GM21360 (cell line): Measurements from ENCODE around the gene RTEL1.
"Not testable (repeated sequence)": the region's sequence is repeated elsewhere in the genome, so short reads cannot be mapped to it uniquely, and the experiment has no call there.

Experiments used
- ATAC-seq: cut with Tn5 transposase; IDR thresholded peaks from one replicate; pipeline ENCODE4 v1.9.1; 2021; ENCODE audit warnings: mild to moderate bottlenecking, moderate library complexity; ENCODE audit not compliant: unreplicated experiment

The RTEL1 gene

DNA sequence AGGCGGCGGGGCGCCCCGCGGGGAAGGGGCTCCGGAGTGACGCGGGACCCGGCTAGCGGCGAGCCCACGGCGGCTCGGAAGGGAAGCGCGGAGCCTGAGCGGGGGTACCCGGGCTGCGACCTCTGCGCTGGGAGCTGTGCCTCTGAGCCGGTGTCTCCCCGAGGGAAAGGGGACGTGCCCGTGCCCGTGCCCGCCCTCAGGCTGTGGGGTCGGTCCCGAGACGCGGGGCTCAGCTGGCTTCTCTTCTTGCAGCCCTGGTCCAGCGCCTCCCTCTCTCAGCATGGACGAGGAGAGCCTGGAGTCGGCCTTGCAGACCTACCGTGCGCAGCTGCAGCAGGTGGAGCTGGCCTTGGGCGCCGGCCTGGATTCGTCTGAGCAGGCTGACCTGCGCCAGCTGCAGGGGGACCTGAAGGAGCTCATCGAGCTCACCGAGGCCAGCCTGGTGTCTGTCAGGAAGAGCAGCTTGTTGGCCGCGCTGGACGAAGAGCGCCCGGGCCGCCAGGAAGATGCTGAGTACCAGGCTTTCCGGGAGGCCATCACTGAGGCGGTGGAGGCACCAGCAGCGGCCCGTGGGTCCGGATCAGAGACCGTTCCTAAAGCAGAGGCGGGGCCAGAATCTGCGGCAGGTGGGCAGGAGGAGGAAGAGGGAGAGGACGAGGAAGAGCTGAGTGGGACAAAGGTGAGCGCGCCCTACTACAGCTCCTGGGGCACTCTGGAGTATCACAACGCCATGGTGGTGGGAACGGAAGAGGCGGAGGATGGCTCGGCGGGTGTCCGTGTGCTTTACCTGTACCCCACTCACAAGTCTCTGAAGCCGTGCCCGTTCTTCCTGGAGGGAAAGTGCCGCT lies 50.4 kb downstream of the RTEL1 start:
- ATAC-seq, result no peak

DNA sequence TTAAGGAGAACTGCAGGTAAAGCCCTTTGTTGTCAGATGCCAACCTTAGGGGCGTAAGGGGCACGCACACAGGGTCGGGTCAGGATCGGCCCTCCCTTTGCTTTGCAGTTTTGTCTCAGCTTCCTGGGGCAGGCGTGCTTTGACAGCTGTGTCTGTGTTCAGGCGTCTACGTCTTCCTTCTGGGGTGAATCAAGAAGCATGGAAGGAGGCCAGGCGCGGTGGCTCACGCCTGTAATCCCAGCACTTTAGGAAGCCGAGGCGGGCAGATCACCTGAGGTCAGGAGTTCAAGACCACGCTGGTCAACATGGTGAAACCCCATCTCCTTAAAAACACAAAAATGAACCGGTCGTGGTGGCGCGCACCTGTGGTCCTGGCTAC lies 51.0 kb downstream of the RTEL1 start:
- no peak for ATAC-seq

DNA sequence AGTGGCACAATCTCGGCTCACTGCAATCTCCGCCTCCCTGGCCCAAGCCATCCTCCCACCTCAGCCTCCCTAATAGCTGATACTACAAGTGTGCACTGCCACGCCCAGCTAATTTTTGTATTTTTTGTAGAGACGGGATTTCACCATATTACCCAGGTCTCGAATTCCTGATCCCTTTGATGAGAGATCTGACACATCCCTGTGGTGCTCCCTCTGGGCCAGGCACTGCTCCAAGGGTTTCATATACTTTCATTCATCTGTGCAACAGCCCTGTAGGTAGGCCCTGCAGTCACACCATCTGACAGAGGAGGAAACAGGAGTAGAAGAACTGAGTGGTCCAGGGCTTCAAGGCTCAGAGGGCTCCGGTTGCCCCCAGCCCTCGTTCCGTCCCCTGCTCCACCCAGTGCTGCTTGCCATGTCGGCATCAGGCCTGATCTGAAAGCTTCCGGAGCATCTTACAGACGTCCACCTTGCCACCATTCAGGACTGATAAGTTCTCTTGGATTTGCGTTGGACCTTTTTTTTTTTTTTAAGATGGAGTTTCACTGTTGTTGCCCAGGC lies 53.1 kb downstream of the RTEL1 start:
- ATAC-seq, result no peak

DNA sequence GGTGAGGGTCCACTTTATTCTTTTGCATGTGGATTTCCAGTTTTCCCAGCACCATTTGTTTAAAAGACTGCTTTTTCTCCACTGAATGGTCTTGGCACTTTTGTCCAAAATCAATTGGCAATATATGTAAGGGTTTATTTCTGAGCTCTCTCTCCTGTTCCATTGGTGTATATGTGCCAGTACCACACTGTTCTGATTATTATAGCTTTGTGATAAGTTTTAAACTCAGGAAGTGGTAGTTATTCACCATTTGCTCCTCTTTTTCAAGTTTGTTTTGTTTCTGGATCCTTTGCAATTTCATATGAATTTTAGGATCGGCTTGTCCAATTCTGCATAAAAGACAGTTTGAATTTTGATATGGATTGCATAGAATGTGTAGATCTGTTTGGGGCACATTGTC lies 54.1 kb downstream of the RTEL1 start:
- ATAC-seq, result no peak

DNA sequence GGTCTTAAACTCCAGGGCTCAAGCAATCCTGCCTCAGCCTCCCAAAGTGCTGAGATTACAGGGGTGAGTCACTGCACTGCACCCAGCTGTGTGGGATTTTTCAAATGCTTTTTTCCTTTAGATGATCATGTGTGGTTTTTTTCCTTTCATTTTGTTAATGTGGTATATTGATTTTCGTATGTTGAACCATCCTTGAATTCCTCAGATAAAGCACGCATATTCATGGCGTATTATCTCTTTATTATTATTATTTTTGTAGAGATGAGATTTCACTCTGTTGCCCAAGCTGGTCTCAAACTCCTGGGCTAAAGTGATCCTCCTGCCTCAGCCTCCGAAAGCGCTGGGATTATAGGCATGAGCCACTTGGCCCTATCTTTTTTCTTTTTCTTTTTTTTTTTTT lies 56.7 kb downstream of the RTEL1 start:
- ATAC-seq, result no peak

DNA sequence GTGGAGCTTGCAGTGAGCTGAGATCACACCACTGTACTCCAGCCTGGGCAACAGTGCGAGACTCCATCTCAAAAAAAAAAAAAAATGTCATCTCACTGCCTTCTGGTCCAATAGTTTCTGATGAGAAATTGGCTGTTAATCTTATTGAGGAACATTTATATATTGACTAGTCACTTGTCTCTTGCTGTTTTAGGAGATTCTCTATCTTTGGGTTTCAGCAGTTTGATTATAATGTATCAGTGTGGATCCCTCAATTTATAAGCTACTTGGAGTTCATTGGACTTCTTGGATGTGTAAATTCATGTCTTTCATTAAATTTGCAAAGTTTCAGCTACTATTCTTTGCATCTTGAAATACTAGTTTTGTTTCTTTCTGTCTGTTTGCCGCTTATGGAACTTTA lies 60.9 kb downstream of the RTEL1 start:
- ATAC-seq, result no peak

DNA sequence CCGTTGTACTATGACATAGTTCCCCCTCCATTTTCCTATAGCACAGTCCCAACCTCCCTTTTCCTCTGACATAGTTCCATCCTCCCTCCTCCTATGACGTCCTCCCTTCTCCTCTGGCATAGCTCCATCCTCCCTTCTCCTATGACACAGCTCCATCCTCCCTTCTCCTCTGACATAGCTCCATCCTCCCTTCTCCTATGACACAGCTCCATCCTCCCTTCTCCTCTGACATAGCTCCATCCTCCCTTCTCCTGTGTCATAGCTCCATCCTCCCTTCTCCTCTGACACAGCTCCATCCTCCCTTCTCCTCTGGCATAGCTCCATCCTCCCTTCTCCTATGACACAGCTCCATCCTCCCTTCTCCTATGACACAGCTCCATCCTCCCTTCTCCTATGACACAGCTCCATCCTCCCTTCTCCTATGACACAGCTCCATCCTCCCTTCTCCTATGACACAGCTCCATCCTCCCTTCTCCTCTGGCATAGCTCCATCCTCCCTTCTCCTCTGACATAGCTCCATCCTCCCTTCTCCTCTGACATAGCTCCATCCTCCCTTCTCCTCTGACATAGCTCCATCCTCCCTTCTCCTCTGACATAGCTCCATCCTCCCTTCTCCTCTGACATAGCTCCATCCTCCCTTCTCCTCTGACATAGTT lies 65.0 kb downstream of the RTEL1 start:
- ATAC-seq, result not testable (repeated sequence)

DNA sequence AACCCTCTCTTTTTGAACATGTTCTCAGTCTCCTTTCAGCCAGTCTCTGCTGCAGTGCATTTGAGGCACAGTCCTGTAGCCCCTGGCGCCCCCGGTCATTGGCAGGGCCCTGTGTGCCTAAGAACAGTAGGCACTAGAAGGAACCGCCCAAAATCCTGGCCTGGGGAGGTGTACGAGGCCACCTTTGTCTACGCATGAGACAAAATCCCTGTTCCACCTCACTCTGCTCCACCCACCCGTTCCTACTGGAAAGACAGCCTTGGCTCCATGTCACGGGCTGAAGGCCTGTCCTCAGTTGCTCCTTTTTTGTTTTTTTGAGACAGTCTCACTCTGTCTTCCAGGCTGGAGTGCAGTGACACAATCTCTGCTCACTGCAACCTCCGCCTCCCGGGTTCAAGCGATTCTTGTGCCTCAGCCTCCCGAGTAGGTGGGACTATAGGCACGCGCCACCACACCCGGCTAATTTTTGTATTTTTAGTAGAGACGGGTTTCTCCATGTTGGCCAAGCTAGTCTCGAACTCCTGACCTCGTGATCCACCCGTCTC lies 72.1 kb downstream of the RTEL1 start:
- not testable (repeated sequence) for ATAC-seq

DNA sequence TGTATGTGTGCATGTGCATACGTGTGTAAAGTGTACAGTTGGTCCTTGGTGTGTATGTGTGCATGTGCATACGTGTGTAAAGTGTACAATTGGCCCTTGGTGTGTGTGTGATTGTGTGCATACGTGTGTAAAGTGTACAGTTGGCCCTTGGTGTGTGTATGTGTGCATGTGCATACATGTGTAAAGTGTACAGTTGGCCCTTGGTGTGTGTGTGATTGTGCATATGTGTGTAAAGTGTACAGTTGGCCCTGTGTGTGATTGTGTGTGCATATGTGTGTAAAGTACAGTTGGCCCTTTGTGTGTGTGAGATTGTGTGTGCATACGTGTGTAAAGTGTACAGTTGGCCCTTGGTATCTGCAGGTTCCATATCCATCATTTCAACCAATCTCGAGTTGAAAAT lies 73.3 kb downstream of the RTEL1 start:
- ATAC-seq, result no peak

DNA sequence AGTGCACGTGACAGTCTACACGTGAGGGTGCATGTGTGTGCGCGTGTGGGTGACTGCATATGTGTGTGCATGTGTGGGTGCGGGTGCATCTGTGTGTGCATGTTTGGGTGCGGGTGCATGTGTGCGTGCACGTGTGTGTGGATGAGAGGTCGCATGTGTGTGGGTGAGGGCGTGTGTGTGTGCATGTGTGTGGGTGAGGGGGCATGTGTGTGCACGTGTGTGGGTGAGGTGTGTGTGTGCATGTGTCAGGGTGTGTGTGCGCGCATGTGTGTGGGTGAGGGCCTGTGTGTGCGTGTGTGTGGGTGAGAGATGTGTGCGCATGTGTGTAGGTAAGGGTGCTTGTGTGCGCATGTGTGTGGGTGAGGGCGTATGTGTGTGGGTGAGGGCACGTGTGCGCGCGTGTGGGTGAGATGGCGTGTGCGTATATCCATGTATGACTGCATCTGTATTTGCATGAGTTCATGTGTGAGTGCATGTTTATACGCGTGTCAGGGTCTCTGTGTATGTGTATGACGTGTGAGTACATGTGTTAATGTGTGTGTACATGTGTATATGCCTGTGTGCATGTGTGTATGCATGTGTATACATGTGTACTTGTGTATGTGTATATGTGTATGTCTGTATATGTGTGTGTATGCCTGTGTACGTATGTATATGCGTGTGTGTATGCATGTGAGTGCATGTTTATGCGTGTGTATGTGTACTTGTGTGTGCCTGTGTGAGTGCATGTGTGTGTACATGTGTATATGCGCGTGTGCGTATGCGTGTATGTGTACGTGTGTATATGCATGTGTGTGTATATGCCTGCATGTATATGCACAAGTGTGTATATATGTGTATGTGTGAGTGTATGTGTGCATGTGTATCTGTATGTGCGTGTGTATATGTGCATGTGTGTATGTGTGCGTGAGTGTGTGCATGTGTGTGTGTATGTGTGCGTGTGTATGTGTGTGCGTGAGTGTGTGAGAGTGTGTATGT lies 74.3 kb downstream of the RTEL1 start:
- no peak for ATAC-seq

DNA sequence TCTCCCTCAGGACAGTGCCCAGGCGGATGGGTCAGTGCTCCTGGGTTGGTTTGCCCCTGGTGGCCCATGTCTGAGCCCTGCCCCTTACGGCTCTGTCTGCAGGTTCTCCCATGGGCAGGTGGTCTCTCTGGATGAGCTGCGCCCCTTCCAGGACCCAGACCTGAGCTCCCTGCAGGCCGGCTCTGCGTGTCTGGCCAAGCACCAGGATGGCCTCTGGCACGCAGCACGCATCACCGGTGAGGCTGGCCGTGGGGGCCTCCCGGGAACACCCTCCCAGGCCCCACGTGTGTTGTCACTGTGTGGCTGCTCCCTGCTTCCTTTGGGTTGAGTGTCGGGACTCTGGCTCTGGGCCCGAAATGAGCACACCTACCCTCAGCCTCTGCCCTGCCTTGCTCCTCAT lies 75.0 kb downstream of the RTEL1 start:
- no peak for ATAC-seq

DNA sequence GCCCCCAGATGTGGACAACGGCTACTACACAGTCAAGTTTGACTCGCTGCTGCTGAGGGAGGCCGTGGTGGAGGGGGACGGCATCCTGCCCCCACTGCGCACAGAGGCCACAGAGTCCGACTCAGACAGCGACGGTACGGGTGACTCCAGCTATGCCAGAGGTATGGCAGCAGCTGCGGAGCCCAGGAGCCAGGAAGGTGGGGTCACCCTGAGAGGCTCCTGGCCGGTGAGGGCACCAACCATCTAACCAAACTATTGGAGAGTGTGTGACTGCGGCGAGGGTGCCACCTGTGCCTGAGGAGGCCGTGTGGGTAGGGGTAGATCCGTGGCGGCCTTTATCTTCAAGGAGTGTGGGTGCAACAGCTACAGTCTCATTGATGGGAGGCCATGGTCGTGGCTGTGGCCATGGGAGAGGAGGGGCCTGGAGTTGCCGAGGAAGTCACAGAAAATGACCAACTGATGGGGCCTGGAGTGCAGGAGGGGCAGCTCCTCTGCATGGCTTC lies 75.5 kb downstream of the RTEL1 start:
- ATAC-seq, result no peak

DNA sequence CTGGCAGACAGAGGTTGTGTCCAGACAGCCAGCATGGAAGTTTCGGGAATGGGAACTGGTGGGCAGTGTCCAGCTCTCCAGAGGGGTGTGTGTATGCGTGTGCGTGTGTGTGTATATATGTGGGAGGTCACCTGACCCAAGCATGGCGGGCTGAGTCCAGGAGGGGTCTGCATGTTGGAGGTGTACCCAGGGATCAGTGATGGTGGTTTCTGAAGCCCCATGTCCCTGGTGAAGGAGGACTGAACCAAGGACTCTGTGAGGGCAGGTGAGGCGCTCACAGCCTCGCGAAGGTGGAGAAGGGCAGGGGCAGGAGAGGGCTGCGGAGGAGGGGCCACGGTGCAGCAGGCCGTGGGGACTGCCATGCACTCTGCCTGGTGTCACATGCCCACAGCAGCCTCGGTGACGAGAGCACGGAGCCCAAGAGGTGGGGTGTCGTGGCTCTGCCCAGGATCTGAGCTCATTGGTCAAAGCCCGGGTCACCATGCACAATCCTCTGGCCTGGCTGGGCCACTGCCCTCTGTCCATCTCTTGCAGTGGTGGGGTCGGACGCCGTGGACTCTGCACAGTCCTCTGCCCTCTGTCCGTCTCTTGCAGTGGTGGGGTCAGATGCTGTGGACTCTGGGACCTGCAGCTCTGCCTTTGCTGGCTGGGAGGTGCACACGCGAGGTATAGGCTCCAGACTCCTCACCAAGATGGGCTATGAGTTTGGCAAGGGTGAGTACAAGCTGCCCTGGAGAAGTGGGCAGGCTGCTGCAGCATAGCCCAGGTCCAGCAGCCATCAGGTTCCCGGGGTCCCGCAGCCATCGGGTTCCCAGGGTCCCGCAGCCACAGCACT lies 76.2 kb downstream of the RTEL1 start:
- ATAC-seq, result no peak

DNA sequence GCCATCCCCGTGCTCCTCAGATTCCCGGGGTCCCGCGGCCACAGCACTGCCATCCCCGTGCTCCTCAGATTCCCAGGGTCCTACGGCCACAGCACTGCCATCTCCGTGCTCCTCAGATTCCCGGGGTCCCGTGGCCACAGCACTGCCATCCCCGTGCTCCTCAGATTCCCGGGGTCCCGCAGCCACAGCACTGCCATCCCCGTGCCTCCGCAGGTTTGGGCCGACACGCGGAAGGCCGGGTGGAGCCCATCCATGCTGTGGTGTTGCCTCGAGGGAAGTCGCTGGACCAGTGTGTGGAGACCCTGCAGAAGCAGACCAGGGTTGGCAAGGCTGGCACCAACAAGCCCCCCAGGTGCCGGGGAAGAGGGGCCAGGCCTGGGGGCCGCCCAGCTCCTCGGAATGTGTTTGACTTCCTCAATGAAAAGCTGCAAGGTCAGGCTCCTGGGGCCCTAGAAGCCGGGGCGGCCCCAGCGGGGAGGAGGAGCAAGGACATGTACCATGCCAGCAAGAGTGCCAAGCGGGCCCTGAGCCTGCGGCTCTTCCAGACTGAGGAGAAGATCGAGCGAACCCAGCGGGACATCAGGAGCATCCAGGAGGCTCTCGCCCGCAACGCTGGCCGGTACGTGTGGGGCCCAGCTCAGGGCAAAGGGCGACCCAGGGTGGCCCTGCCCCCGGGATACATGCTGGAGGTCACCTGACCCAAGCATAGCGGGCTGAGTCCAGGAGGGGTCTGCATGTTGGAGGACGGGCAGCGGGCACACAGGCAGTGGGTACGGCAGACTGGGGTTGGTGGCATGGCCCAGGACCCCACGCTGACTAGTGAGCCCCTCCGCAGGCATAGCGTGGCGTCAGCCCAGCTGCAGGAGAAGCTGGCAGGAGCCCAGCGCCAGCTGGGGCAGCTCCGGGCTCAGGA lies 77.1 kb downstream of the RTEL1 start:
- no peak for ATAC-seq

DNA sequence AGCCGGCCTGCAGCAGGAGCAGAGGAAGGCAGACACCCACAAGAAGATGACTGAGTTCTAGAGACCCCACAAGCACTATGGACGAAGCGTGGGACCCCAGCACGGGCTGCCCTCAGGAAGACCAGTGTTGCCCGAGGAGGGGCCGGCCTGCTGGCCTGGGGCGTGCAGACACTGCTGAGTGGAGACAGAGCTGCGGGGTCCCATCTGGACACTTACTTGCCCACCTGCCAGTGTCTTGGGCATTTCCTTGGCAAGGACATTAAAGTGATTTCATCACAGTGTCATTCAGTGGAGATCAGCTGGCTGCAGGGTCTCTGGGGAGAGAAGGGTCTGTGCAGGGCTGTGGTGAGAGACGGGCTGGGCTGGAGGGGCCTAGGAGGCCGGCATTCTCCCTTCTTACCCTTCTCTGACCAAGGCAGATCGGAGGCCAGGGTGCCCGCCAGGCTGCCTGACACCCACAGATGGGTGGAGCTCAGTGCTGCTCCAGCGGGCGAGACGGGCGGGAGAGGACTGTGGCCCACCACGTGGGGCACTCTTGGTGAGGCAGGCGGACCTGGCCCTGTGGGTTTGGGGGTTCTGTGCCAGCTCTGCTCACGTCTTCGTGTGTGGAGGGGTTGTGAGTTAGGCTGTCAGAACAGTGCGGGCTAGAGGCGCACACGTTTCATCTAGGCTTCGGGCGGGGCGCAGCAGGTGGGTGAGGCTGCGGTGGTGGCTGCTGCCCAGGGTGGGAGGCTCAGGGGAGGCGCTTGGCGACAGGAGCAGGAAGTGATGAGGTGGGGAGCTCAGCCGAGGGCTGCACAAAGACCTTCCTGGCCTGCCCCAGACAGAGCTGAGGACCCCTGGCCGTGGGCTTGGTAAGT lies 78.0 kb downstream of the RTEL1 start, which contains the start of gene LIME1:
Gene LIME1 (plus strand): TSS at position 806 of the 860 bp plus-strand sequence. CDS start 886 bp downstream, outside the sequence.
- no peak for ATAC-seq

DNA sequence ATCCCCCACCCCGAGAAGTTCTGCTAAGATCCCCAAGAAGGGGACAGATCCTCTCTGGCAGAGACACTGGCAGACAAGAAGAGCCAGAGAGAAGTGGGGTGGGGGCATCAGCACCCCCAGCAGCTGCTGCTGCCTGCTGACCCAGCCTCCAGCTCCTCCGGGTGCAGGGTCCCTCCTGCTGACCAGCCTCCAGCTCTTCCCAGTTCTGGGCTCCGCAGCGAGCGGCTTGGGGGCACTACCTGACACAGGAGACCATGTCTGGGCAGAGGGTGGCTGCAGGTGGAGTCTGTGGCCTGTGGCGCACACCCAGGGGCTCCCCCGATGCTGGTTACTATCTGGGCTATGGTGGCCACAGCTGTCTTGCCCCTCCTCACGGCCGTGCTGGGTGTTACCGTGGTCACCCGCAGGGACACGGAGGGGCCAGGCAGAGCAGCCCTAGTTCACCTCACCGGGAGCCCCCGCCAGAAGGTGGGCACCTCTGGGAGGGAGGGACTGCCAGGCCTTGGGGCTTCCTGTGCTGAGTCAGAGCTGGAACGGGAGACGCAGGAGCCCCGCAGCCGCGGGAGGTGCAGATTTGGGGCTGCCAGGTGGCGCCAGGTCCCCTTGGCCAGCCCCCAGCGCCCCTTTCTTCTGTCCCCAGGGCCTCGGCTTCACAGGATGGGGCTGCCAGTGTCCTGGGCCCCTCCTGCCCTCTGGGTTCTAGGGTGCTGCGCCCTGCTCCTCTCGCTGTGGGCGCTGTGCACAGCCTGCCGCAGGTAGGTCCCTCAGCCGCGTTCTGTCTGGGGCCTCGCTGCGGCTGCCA lies 79.0 kb downstream of the RTEL1 start:
- no peak for ATAC-seq

DNA sequence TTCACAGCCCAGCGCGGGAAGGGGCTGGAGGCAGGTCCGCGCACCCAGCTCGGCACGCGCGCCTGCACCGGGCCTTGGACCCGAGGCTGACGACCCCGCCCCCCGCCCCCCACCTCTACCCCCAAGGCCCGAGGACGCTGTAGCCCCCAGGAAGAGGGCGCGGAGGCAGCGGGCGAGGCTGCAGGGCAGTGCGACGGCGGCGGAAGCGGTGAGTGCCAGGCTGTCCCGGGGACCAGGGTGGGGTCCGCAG lies 79.5 kb downstream of the RTEL1 start:
- no peak for ATAC-seq
